Cardiac septum (tissue), 1 donor: ENCODE data around the gene MYOM3. TPM values are rescaled to one million over a fixed set of nuclear protein-coding genes. Genes with fewer than 3 reads are reported as not detected.

Experiments
- DNase-seq: peaks from one replicate; pipeline ENCODE4 v3.0.0-alpha.2; 2020; ENCODE audit warnings: low spot score
- intact Hi-C: fragments of 100-400 bp; cut with DNase I; formaldehyde crosslinking; loops from one replicate; pipeline ENCODE4 v1.14.0; 2022
- total RNA-seq: library from RNA; stranded (reverse); fragmentation: NEBNext Ultra II Directional; extraction: Animal tissue kit (Norgen Biotek cat#: 25700); gene quantifications from one replicate; pipeline ENCODE4 v1.2.1, GENCODE V29; 2021
- donor health status: DM: no; HTN: no; CAD: no.

The MYOM3 gene
- total RNA-seq, 1 donor from 2014 or later: 249 TPM

DNA sequence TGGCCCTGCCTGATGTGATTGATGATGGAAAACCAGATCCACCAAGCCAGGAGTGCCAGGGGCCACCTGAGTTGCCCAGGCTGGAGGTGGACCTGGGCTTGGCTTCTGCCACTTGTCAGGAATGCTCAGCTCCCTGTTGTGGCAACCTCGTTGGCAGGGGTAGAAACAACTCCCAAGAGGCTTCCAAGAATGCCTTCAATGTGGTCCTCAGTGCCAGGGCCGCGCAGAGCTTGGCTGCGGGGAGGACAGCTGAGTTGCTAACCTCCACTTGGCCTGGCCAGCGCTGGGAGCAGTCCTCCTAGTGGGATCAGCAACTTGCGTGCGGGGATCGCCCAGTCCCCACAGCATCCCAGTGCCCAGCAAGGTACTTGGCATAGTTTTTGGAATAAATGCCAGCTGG lies 9.0 kb downstream of the MYOM3 start:
- DNase-seq: peak; percentile 84
- intact Hi-C loops: no loop called here

GRCh38 chr1:24101796-24102586 lies 9.9 kb downstream of the MYOM3 start:
- intact Hi-C loops: no loop called here
- no peak for DNase-seq

- intact Hi-C loops: no loop called here
- DNase-seq: no peak
Measured at GRCh38 chr1:24100945-24101737, 10.8 kb downstream of the MYOM3 start.

DNA sequence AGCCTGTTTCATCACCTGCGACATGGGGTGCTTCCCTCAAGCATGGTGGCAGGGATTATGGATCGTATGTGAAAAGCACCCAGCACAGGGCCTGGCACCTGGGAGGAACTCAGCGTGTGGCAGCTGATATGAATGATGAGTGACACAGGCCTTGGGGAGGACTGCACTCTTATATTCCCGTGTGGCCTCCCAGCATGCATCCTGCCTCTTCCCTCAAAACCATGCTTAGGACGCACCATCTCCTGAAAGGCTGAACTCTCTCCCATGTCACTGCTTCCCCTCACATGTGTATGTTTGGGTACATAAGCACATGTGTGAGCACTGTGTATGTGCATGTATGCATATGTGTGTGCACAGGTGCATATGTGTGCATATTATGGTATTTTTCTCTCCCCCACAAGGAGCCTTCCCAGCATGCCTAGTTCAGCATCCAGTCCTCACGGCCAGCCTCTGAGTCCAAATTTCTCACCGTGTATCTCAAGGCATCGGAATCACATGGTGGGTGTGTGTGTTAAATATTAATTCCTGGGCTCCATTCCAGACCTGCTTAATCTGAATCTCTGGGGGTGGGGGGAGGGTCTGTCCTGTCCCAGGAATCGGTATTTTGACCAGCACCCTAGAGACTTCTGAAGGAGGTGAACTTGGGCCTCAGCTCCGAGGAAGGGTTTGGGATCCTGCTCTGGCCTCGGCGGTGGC lies 12.8 kb downstream of the MYOM3 start:
- intact Hi-C loops: no loop called here

GRCh38 chr1:24098102-24098501 lies 13.8 kb downstream of the MYOM3 start:
- no peak for DNase-seq
- intact Hi-C loops: no loop called here

More for the DNA sequence above, 12.8 kb downstream of the MYOM3 start:
- DNase-seq: no peak

GRCh38 chr1:24097663-24098062 lies 14.3 kb downstream of the MYOM3 start:
- DNase-seq: no peak
- intact Hi-C loops: no loop called here

DNA sequence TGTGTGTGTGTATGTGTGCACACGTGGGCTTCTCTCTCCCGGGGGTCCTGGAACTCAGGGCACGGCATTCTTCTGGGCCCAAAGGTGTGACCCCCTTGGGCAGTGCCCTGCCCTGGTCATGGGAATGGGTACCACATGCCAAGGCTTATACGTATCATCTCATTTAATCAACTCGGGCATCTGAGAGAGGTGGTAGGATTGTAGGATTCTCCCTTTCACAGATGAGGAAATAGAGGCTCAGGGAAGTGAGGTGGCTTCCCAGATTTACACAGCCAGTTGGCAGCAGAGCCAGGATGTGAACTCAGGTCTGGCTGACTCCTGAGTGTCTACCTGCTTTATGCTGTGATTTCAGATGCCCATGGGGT lies 15.2 kb downstream of the MYOM3 start:
- intact Hi-C loops: no loop called here
- no peak for DNase-seq

GRCh38 chr1:24096009-24096738 lies 15.8 kb downstream of the MYOM3 start:
- intact Hi-C loops: no loop called here
- DNase-seq: peak; percentile 81

GRCh38 chr1:24095140-24095859 lies 16.6 kb downstream of the MYOM3 start:
- no peak for DNase-seq

GRCh38 chr1:24094554-24094953 lies 17.4 kb downstream of the MYOM3 start:
- no peak for DNase-seq
- intact Hi-C loops: no loop called here

More at GRCh38 chr1:24095140-24095859, 16.6 kb downstream of the MYOM3 start:
- intact Hi-C loops: no loop called here

GRCh38 chr1:24093732-24094131 lies 18.2 kb downstream of the MYOM3 start:
- intact Hi-C loops: no loop called here
- no peak for DNase-seq

- intact Hi-C loops: no loop called here
- DNase-seq: no peak
Measured at GRCh38 chr1:24092979-24093378, 19.0 kb downstream of the MYOM3 start.

GRCh38 chr1:24091971-24092482 lies 19.9 kb downstream of the MYOM3 start:
- no peak for DNase-seq
- intact Hi-C loops: no loop called here

DNA sequence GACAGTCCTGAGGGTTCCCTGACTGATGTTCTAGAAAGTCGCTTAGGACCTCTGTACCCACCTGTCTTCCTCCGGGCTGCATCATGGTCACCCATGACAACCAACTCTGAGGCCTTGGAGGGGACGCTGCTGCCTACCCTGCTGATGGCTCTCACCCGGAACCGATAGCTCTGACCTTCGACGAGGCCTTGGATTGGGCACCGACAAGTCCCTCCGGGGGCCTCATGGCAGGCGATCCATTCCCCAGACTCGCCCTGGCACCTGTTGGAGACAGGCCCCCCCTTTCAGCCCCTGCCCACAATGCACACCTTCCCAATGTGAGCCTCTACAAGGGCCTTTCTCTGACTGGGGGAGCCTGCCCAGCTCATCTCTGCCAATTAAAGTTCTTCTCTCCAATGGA lies 21.2 kb downstream of the MYOM3 start:
- intact Hi-C loops: no loop called here
- no peak for DNase-seq

- intact Hi-C loops: no loop called here
- peak; percentile 81 for DNase-seq
Measured at GRCh38 chr1:24089743-24090555, 22.0 kb downstream of the MYOM3 start.

GRCh38 chr1:24089027-24089742 lies 22.8 kb downstream of the MYOM3 start:
- DNase-seq: no peak
- intact Hi-C loops: no loop called here

DNA sequence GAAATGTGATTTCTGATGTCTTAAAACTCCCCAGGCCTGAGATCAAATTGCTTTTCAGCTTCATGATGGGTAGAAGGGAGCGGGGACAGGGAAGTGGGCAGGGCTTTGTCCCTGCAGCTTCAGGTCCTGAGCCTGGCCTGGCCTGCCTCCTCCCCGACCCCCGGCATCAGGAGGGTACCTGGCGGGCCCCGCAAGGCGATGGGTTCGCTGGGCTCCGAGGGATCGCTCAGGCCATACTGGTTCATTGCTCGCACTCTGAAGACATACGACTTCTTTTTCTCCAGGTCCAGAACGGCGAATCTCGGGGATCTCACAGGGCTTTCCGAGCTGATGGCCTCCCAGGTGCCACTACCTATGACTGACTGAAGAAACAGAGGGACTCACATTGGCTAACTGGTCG lies 25.5 kb downstream of the MYOM3 start:
- DNase-seq: no peak
- intact Hi-C loops: no loop called here
